MM.1S (cell line): ENCODE results near the gene CATSPERB.

Experiments used
- DNase-seq: peaks from one replicate; pipeline ENCODE4 v3.0.0-alpha.2; 2015
- H2AFZ ChIP-seq: fragments of 300-600 bp; sonication (generic); 2 replicates; pipeline ENCODE4 v1.6.0; 2016; ENCODE audit warnings: antibody characterized with exemption, low read length
- H3F3A ChIP-seq: fragments of 300-600 bp; sonication (generic); 2 replicates; pipeline ENCODE4 v1.6.1; 2016; ENCODE audit warnings: mild to moderate bottlenecking, antibody characterized with exemption, low read length, moderate library complexity, mixed read lengths; ENCODE audit not compliant: insufficient read depth
- H3K27ac ChIP-seq: fragments of 300-600 bp; sonication (generic); 2 replicates; pipeline ENCODE4 v1.5.1; 2016; ENCODE audit warnings: mild to moderate bottlenecking, low read length
- H3K27me3 ChIP-seq: fragments of 300-600 bp; sonication (generic); replicated peaks from 2 replicates; pipeline ENCODE4 v1.6.0; 2016; ENCODE audit warnings: low read length; ENCODE audit not compliant: insufficient read depth
- H3K36me3 ChIP-seq: fragments of 300-600 bp; sonication (generic); replicated peaks from 2 replicates; pipeline ENCODE4 v1.6.1; 2016; ENCODE audit warnings: mild to moderate bottlenecking, low read length, mixed read lengths; ENCODE audit not compliant: insufficient read depth
- H3K4me1 ChIP-seq: fragments of 300-600 bp; sonication (generic); 2 replicates; pipeline ENCODE4 v1.6.1; 2016; ENCODE audit warnings: low read length, mixed read lengths
- H3K4me2 ChIP-seq: fragments of 300-600 bp; sonication (generic); 2 replicates; pipeline ENCODE4 v1.6.0; 2016; ENCODE audit warnings: low read depth, low read length
- H3K4me3 ChIP-seq: fragments of 300-600 bp; sonication (generic); 2 replicates; pipeline ENCODE4 v1.5.1; 2016; ENCODE audit warnings: low read length, mixed read lengths
- H3K79me2 ChIP-seq: fragments of 300-600 bp; sonication (generic); 2 replicates; pipeline ENCODE4 v1.6.1; 2016; ENCODE audit warnings: mixed run types, low read length, mixed read lengths
- H3K9ac ChIP-seq: fragments of 300-600 bp; sonication (generic); 2 replicates; pipeline ENCODE4 v1.6.1; 2016; ENCODE audit warnings: low read length, mixed read lengths
- H3K9me2 ChIP-seq: fragments of 300-600 bp; sonication (generic); replicated peaks from 2 replicates; pipeline ENCODE4 v1.6.1; 2016; ENCODE audit warnings: mild to moderate bottlenecking, low read length, mixed read lengths; ENCODE audit not compliant: insufficient read depth
- H3K9me3 ChIP-seq: fragments of 300-600 bp; sonication (generic); replicated peaks from 2 replicates; pipeline ENCODE4 v1.6.1; 2016; ENCODE audit warnings: mild to moderate bottlenecking, low read length, mixed read lengths; ENCODE audit not compliant: insufficient read depth
- H4K20me1 ChIP-seq: fragments of 300-600 bp; sonication (generic); 2 replicates; pipeline ENCODE4 v1.6.1; 2016; ENCODE audit warnings: mild to moderate bottlenecking, low read length, moderate library complexity, mixed read lengths; ENCODE audit not compliant: insufficient read depth
- EZH2 ChIP-seq: fragments of 300-600 bp; sonication (generic); optimal IDR thresholded peaks from 2 replicates; pipeline ENCODE3; 2017; ENCODE audit warnings: low read depth, mild to moderate bottlenecking, antibody characterized with exemption, low read length, mixed read lengths
- EZH2phosphoT487 ChIP-seq: fragments of 300-600 bp; sonication (generic); IDR thresholded peaks from 2 replicates; pipeline ENCODE4 v1.6.1; 2018; ENCODE audit warnings: antibody characterized with exemption, low read length
- TF ChIP-seq, protein P1 (sequence below): fragments of 300-600 bp; sonication (generic); IDR thresholded peaks from 2 replicates; pipeline ENCODE4 v1.5.1; 2016; ENCODE audit warnings: antibody characterized with exemption, low read length, mixed read lengths

The CATSPERB gene

DNA sequence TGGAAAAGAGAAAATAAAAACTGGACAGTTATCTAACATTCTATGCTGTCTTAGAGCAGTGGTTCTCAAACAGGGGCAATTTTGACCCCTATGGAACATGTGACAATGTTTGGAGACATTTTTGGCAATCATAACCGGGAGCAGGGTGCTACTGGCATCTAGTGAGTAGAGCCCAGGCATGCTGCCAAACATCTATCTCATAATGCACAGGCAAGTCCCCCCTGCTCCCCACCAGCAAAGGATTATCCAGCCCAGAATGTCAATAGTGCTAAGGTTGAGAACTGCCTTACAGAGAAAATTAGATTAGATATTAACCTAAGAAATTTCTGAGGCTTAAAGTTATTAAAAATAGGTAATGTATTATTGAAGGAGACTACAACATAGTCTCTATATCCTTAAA is 22.9 kb upstream of the CATSPERB start:
- Histone ChIP-seq H3K36me3 (no peaks in the 10 kb centered on the region), H3K9me3 (no peaks in the 10 kb centered on the region), H3K79me2 (no peaks in the 10 kb centered on the region), H3K9ac (no peak overlapping the region), H3K4me2 (no peak overlapping the region), H3K4me1 (no peaks in the 10 kb centered on the region), H4K20me1 (no peaks in the 10 kb centered on the region), H3K27ac (no peak overlapping the region), H3K27me3 (no peaks in the 10 kb centered on the region), H3K9me2 (no peaks in the 10 kb centered on the region), H2AFZ (no peak overlapping the region), H3K4me3 (no peak overlapping the region), H3F3A (no peaks in the 10 kb centered on the region)
- DNase-seq = no peak
- TF ChIP-seq, protein P1, sequence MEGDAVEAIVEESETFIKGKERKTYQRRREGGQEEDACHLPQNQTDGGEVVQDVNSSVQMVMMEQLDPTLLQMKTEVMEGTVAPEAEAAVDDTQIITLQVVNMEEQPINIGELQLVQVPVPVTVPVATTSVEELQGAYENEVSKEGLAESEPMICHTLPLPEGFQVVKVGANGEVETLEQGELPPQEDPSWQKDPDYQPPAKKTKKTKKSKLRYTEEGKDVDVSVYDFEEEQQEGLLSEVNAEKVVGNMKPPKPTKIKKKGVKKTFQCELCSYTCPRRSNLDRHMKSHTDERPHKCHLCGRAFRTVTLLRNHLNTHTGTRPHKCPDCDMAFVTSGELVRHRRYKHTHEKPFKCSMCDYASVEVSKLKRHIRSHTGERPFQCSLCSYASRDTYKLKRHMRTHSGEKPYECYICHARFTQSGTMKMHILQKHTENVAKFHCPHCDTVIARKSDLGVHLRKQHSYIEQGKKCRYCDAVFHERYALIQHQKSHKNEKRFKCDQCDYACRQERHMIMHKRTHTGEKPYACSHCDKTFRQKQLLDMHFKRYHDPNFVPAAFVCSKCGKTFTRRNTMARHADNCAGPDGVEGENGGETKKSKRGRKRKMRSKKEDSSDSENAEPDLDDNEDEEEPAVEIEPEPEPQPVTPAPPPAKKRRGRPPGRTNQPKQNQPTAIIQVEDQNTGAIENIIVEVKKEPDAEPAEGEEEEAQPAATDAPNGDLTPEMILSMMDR = no peak
- no peak for TF ChIP-seq EZH2phosphoT487
- TF ChIP-seq EZH2 = no peak

GRCh38 chr14:91754185-91754584 is 22.3 kb upstream of the CATSPERB start:
- Histone ChIP-seq H3K27ac (no peak overlapping the region), H3K9me2 (no peaks in the 10 kb centered on the region), H3K4me3 (no peak overlapping the region), H3K79me2 (no peaks in the 10 kb centered on the region), H4K20me1 (no peaks in the 10 kb centered on the region), H3K36me3 (no peaks in the 10 kb centered on the region), H3F3A (no peaks in the 10 kb centered on the region), H3K9ac (no peak overlapping the region), H2AFZ (no peak overlapping the region), H3K4me1 (no peaks in the 10 kb centered on the region), H3K27me3 (no peaks in the 10 kb centered on the region), H3K4me2 (no peak overlapping the region), H3K9me3 (no peaks in the 10 kb centered on the region)
- TF ChIP-seq, protein P1 = no peak
- no peak for TF ChIP-seq EZH2
- TF ChIP-seq EZH2phosphoT487 = no peak
- DNase-seq = no peak

- no peak for DNase-seq
- Histone ChIP-seq H3K9me2 (no peaks in the 10 kb centered on the region), H3K4me1 (no peaks in the 10 kb centered on the region), H3K4me3 (no peak overlapping the region), H3F3A (no peaks in the 10 kb centered on the region), H4K20me1 (no peaks in the 10 kb centered on the region), H3K27me3 (no peaks in the 10 kb centered on the region), H3K79me2 (no peaks in the 10 kb centered on the region), H3K4me2 (no peak overlapping the region), H3K27ac (no peak overlapping the region), H3K36me3 (no peaks in the 10 kb centered on the region), H3K9me3 (no peaks in the 10 kb centered on the region), H2AFZ (no peak overlapping the region), H3K9ac (no peak overlapping the region)
- TF ChIP-seq EZH2phosphoT487 = no peak
These were observed 21.7 kb upstream of the CATSPERB start for GRCh38 chr14:91753501-91754128.

DNA sequence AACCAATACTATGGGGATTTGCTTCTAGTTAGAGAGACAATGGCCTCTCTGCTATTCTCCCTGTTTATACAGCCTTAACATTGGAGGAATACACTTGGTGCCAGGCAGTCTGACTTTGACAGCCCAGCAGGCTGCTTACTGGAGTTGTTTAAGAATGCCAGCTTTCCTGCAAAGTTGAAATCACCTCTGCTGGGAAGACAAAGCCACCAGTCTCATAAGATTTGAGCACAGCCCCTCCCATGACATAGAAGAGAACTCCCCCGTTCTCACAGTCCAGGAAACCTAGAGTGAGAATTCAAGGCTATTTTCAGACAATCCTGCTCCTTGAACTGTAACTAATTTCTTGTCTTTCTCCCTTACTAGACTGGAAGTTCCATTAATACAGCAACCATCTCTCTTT is 21.1 kb upstream of the CATSPERB start:
- H3K27ac ChIP-seq = no peak overlapping the region
- H3K4me2 ChIP-seq = no peak overlapping the region
- DNase-seq = no peak
- H3K9me3 ChIP-seq = no peaks in the 10 kb centered on the region
- H3K9ac ChIP-seq = no peak overlapping the region
- H2AFZ ChIP-seq = no peak overlapping the region
- no peaks in the 10 kb centered on the region for H4K20me1 ChIP-seq
- no peaks in the 10 kb centered on the region for H3K79me2 ChIP-seq
- no peaks in the 10 kb centered on the region for H3K4me1 ChIP-seq
- no peaks in the 10 kb centered on the region for H3K27me3 ChIP-seq
- no peaks in the 10 kb centered on the region for H3K36me3 ChIP-seq
- H3K4me3 ChIP-seq = no peak overlapping the region
- no peaks in the 10 kb centered on the region for H3F3A ChIP-seq
- no peaks in the 10 kb centered on the region for H3K9me2 ChIP-seq
- no peak for TF ChIP-seq EZH2
- TF ChIP-seq, protein P1 = no peak
- TF ChIP-seq EZH2phosphoT487 = no peak
